AG10803 (cell line): Measurements from ENCODE around the gene ABCC11.
A peak's percentile ranks its signal among the peaks of the same experiment; 100 is the strongest.

Source experiments
- DNase-seq: peaks from one replicate; pipeline ENCODE4 v3.0.0; 2010; ENCODE audit warnings: low read depth
- H3K4me3 ChIP-seq: 2 replicates; pipeline ENCODE4 v1.5.1; 2011; ENCODE audit warnings: mild to moderate bottlenecking, low read length, control low read depth
- CTCF ChIP-seq: conservative IDR thresholded peaks from 2 replicates; pipeline ENCODE4 v1.5.1; 2011; ENCODE audit warnings: mild to moderate bottlenecking, low read length, control low read depth, inconsistent platforms

ABCC11 gene

GRCh38 chr16:48131201-48131935 is 116.0 kb downstream of the ABCC11 start:
- no peak overlapping the region for H3K4me3 ChIP-seq
- no peak for TF ChIP-seq CTCF
- no peak for DNase-seq

GRCh38 chr16:48129926-48130325 is 117.4 kb downstream of the ABCC11 start:
- no peak overlapping the region for H3K4me3 ChIP-seq
- DNase-seq: no peak
- TF ChIP-seq CTCF: no peak

GRCh38 chr16:48128769-48129168 is 118.6 kb downstream of the ABCC11 start:
- no peak for TF ChIP-seq CTCF
- no peak for DNase-seq
- no peak overlapping the region for H3K4me3 ChIP-seq

GRCh38 chr16:48126801-48127644 is 120.3 kb downstream of the ABCC11 start:
- no peak overlapping the region for H3K4me3 ChIP-seq
- no peak; the same call in 1 of the 2 replicates for TF ChIP-seq CTCF
- peak; percentile 98 for DNase-seq

- H3K4me3 ChIP-seq: no peak overlapping the region
- no peak for TF ChIP-seq CTCF
- no peak for DNase-seq
Observed at GRCh38 chr16:48125888-48126287, 121.5 kb downstream of the ABCC11 start.

GRCh38 chr16:48124266-48124665 is 123.1 kb downstream of the ABCC11 start:
- TF ChIP-seq CTCF: no peak

More at GRCh38 chr16:48124266-48124665, 123.1 kb downstream of the ABCC11 start:
- peak; percentile 17 for DNase-seq
- no peak overlapping the region for H3K4me3 ChIP-seq
